Stimulated activated CD4-positive, alpha-beta T cell treated with anti-CD3 and anti-CD28 coated beads, Interleukin-15, amount 100 ng/mL, for 1 hour (primary cell): ENCODE measurements around the gene MELTF.
A peak's percentile ranks its signal among the peaks of the same experiment; 100 is the strongest.

ENCODE experiments used
- DNase-seq, 2 donors: peaks; one replicate each; pipeline ENCODE4 v3.0.0-alpha.2; 2020; ENCODE audit warnings: low read depth in 1 of 2, low spot score in 1 of 2

Gene MELTF

DNA sequence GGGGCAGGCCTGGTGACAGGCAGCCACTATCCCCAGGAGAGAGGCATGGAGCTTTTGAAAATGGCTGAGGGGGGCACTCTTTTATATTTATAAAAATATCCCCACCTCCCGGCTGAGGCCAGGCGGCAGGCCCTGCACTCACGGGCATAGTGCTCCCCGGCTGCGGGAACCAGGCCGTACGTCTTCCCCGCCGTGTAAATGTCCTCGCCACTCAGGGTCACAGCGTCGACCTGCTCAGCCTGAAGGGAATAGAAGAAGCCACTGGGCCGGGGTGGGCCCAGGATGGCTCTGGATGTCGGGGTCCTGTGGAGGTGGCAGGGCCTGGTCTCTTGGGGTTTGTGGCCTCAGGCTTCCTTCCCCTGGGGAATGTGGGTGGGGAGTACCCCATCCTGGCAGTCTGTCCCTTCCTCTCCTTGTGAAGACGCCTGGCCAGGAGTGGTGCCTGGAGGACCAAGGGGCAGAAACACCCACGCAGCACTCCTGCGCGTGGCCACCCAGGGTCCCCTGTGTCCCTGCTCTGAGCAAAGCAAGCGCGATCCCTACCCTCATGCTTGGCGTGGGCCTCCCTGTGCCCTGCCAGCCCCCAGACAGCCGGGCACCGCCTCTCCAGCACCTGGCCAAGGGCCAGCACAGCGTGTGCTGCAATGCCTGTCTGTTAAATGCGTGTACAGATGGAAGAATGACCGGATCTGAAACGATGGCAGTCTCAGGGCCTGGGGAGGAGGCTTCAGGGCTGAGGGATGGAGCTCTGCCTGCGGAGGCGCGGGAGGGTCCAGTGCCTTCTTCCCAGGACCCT is 18.9 kb downstream of the MELTF start:
- DNase-seq: no peak

DNA sequence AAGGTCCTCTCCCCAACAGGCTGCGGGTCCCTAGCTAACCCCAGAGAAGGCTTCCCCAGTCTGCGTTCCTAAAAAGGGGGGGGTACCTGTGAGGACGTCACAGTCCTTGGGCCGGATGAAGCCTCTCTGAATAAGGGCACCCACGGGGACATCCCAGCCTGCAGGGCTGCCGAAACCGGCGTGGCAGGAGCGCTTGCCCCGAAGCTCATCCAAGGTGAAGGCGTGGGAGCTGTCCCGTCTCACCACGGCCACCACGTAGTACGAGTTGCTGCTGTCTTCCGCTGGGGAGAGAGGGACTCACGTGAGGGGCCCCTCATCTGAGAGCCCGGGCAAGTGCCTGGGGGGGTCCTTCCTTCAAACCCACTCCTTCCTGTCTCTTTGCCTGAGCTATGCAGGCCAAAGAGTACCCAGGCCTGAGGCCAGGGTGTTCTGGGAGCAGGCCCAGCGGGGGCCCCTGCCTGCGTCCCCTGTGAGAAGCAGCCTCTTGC is 20.0 kb downstream of the MELTF start:
- no peak for DNase-seq

DNA sequence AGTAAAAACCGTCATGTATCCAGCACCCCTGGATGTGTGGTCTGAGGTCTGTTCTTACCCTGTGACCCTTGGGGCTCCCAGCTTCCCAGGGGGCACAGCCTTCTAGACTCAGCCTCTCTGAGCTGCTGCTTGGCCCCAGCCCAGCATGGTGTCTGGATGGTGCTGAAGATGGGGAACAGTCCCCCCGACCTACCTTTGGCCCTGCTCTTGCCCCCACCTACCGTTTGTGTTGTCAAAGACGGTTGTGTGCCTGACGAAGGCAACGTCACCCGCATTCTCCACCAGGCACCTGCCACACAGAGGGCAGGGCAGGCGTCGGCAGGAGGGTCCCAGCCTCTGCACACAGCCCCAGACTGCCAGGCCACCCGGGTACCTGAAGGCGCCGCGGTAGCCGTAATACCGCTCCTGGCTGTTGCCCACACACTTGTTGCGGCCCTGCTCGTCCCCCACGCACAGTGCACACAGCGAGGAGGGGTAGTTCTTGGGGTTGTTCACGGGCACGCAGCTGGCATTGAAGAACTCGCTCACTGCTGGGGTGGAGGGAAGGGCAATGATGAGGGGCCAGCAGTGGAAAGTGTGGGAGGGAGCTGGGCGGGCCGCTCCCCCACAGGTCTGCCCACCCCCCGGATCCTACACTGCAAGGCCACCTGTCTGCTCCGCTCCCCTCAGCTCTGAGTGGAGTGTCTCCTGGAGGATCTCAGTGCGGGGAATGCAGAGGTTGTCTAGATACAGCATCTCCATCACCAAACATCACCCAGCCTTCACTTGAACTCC is 21.0 kb downstream of the MELTF start:
- DNase-seq: no peak

DNA sequence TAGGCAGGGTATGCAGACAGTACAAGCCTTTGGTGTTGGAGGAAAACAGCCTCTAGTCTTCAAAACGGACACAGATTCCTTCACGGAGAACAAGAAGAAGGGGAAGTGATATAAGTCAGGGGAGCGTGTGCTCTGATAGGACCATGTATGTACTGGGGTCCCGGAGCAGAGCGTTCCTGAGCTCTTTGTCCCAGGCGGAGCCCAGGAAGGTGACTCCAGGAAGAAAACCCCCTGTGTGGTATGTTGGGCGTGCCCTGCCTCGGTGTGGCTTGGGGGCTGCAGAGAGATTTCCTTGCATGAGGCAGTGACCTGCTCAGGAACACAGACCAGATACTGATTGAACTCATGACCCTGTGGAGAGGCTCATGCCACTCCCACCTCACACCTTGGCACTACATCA is 21.7 kb downstream of the MELTF start:
- no peak for DNase-seq

GRCh38 chr3:197007296-197007940 is 22.2 kb downstream of the MELTF start:
- no peak for DNase-seq

DNA sequence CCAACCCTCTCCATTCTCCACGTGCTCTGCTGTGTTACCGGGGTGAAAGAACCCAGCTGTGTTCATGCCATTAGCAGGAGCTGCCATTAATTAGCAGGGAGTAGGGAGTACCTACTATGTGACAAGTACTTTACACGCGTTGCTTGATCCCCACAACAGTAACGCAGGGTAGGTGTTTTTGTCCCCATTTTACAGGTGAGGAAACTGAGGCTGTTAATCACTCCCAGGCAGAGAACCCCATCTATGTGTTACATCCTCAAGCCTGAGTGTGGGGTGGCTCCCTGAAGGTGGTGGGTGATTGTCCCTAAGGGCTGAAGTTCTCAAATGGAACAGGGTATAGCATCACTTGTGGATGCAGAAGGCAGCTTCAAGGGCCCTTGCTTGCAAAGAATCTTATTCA is 22.8 kb downstream of the MELTF start:
- DNase-seq: no peak

DNA sequence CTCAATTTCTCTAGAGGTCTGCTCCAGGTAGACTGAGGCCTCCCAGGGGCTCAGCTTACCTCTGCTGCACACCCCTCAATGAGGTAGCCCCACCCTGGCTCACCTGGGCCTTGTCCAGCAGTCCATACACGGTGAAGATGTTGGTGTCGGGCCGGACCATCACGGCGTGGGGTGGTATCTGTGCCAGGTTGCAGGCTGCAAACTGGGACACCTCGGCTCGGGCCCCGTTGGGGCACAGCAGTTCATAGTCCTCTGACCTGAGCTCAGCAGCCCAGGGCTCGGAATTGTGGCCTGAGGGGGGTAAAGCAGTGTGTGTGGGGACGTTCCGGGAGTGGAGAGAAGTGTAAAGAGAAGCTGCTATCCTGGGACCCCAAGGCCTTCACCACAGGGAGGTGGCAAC is 23.2 kb downstream of the MELTF start:
- no peak for DNase-seq

DNA sequence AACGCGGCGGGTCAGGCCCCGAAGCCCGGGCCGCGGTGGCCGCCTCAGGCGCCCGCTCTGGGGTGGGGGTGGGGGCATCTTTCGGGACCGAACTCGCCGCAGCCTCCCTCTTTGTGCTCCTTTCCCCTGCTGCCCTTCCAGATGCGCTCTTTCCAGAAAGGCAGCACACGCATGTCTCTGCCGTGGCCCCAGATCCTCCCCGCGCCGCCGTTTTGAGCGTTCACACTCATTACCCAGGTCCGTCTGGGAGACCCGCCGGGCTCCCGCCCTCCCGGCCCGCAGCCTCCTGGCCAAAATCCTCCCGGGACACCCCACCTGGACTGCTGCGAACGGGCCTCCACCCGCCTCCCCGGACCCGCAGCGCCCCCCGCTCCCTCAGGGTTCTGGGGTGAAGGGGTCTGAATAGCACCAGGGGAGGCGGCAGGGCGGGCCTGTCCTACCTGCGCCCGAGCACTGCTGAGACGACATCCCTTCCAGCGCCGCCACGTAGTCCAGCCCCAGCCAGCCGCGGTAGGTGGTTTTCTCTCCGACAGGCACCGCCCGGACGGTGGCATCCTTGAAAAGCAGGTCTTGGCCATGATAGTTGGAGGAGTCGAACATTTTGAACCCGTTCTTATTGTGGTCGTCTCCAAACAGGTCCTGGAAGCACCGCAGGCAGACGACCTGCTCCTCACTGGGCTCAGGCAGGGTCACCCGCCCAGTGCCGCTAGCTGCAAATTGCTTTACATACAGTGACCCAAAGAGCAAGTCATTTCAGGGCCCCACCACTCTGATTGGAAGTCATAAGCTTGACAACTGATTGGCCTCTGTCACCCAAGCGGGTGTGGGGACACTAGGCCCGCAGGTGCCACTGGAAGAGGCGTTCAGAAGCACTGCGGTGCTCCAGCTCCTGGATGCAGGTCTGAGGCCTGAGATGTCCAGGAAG is 25.9 kb downstream of the MELTF start:
- DNase-seq: no peak

DNA sequence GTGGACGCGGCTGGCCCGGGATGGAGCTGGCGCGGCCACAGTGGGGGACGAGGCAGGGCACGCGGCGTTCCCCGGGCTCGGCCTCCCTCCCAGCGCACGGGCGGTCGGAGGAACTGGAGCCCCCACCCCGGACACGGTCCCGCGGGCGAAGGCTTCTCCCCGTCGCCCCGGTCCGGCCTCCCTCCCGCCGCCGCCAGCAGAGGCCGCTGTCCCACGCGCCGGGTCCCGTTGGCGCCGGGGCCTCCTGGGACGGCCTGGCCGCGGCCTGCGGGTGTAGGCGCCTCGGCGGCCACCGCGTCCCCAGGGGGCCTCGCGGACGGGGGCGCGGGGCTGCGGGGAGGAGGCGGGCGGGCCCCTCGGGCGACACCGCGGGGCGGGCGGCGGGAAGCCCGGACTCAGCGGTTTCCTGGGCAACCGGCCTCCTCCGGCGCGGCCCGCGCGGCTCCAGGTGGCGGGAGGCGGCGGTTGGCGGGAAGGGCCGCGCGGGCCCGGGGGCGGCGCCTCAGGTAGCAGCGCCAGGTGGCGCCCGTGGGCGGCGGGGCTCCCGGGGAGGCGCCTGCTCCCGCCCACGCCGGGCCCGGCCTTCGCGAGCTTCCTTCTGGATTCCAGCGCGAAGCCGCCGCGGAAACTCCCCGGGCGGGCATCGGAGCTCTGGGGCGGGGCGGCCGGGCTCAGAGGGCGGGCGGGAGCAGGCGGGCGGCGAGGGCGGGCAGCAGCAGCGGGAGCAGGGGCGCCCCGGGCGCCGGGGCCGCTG is 26.7 kb downstream of the MELTF start:
- DNase-seq: peak; percentile 69 to 79

- DNase-seq: no peak
Observed at GRCh38 chr3:197001972-197002700, 27.5 kb downstream of the MELTF start.

- no peak for DNase-seq
Observed at GRCh38 chr3:197001106-197001971, 28.3 kb downstream of the MELTF start.

GRCh38 chr3:197000211-197000610 is 29.4 kb downstream of the MELTF start:
- DNase-seq: no peak

GRCh38 chr3:196998966-196999760 is 30.5 kb downstream of the MELTF start:
- no peak for DNase-seq

GRCh38 chr3:196997311-196997710 is 32.3 kb downstream of the MELTF start:
- no peak for DNase-seq

DNA sequence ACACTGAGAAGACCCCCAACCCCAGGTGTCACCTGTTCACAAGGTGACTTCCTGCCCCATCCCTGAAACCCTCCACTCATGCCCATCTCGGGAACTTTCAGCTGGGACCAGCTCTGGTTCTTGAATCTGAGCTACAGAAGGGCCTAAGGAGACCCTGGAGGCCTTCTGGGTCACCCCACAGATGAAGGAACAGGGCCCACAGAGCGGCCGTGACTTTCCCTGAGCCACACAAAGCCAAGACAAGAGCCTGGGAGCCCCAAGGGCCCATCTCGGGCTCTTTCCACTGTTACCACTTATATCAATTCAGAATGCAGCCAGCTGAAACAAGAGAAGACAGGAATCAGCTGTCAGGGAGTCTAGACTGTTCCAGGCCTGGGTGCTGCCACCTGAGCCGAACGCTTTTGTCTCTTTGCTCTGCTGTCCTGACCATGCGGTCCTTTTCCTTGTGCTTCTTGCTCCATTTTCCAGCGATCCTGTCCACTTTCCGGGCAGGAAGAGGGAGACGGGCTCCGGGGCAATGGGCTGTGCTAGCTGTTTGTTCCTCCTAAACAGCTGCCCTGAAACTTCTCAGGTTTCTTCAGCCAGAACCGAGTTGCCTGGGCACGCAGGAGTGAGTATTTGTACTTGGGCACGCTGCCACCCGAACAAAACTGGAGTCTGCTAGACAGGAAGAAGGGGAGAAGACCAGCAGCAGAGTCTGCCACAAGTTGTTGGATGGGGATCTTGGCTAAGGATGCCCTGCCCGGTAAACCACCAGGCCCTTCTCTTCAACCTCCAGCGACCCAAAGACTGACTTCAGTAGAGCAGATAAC is 33.0 kb downstream of the MELTF start:
- no peak for DNase-seq

DNA sequence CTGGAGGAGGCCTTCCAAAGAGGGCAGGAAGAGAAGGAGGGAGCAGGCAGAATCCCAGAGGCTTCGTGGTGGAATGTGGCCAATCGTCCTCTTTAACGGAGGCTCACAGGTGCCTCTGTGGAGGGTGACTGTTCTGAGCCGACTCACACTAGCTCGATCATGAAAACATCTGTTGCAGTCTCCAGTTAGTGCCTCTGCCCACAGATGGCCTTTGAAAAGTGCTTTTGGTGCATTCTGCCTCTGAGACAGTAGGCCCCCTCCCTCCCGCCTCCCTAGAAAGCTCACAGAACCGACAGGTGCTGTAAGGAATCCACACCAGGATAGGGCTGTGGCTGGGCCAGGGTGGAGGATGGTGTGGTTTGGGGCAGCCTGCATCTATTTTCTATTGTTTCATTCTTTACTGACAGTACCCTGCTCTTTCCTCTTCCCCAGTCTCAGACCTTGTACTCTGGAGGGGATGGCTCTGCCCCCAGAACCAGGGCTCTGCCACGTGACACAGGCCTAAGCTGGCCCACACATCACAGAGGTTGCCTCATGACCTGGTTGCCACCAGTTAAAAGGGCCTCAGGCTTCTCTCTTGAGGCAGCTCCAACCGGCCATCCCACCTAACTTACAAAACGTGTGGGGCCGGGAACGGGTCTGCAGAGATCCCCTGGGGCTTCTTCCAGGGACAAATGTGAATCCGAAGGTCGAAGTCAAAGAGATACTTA is 33.8 kb downstream of the MELTF start:
- DNase-seq: no peak
